ENCODE results near the gene NINJ1. TPM values are rescaled to one million over a fixed set of nuclear protein-coding genes. Genes with fewer than 3 reads are reported as not detected.

The NINJ1 gene
- total RNA-seq, 2 donors from 2014 or later, result 20.1 to 21.9 TPM

GRCh38 chr9:93116072-93116961, 17.7 kb downstream of the NINJ1 start:
- DNase-seq (ENCODE audit: low spot score) (peak; percentile 64), ATAC-seq (no peak)
- peaks cover 28 to 31% of the 10 kb centered on the region in 2 donors for H3K4me1 Mint-ChIP-seq (ENCODE audit: low read depth in 2 of 2)
- H3K36me3 Mint-ChIP-seq, result no peaks in the 10 kb centered on the region
- H3K9me3 Mint-ChIP-seq, result no peaks in the 10 kb centered on the region
- H3K4me3 Mint-ChIP-seq, result no peak overlapping the region
- H3K27ac Mint-ChIP-seq, result no peak overlapping the region
- H3K27me3 Mint-ChIP-seq, result no peaks in the 10 kb centered on the region

DNA sequence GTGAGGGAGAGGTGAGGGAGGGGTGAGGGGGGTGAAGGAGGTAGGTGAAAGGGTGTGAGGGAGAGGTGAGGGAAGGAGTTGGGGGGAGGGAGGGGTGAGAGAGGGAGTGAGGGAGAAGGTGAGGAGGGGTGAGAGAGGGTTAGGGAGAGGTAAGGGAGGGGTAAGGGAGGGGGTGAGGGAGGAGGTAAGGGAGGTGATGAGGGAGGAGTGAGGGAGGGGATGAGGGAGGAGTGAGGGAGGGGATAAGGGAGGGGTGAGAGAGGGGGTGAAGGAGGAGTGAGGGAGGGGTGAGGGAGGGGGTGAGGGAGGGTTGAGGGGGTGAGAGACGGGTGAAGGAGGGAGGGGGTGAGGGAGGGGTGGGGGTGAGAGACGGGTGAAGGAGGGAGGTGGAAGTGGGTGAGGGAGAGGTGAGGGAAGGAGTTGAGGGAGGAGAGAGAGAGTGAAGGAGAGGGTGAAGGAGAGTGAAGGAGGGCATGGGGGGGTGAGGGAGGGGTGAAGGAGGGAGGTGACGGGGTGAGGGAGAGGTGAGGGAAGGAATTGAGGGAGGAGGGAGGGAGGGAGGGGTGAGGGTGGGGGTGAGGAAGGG, 18.5 kb downstream of the NINJ1 start:
- Mint-ChIP-seq H3K4me1 (ENCODE audit: low read depth in 2 of 2) (peaks cover 30% of the 10 kb centered on the region in 2 donors), H3K36me3 (peaks cover 4% of the 10 kb centered on the region), H3K27me3 (no peaks in the 10 kb centered on the region), H3K9me3 (no peaks in the 10 kb centered on the region), H3K4me3 (no peak overlapping the region), H3K27ac (peak overlapping the region in 1 of 2 donors; percentile 82)
- ATAC-seq (no peak), DNase-seq (ENCODE audit: low spot score) (peak; percentile 18)

DNA sequence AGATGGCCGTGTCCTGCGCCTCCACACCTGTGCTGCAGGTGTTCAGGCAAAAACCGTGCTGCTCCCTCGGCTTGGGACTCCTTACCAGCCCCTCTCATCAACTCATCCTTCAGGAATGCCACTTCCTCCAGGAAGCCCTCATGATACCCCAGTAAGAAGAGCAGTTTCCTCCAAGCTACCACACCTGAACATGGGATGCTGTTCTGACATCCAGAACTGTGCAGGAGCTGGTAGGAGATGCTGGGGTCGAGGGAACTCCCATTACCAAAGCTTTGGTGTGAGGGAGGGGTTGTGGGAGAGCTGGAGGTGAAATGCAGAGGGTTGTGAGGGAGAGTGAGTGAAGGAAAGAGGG, 19.1 kb downstream of the NINJ1 start:
- Mint-ChIP-seq H3K36me3 (peaks cover 4% of the 10 kb centered on the region), H3K27ac (peak overlapping the region; percentile 51 to 82), H3K4me1 (ENCODE audit: low read depth in 2 of 2) (peaks cover 24 to 25% of the 10 kb centered on the region in 2 donors), H3K27me3 (no peaks in the 10 kb centered on the region), H3K9me3 (no peaks in the 10 kb centered on the region), H3K4me3 (no peak overlapping the region)
- no peak for ATAC-seq
- DNase-seq (ENCODE audit: low spot score), result no peak

DNA sequence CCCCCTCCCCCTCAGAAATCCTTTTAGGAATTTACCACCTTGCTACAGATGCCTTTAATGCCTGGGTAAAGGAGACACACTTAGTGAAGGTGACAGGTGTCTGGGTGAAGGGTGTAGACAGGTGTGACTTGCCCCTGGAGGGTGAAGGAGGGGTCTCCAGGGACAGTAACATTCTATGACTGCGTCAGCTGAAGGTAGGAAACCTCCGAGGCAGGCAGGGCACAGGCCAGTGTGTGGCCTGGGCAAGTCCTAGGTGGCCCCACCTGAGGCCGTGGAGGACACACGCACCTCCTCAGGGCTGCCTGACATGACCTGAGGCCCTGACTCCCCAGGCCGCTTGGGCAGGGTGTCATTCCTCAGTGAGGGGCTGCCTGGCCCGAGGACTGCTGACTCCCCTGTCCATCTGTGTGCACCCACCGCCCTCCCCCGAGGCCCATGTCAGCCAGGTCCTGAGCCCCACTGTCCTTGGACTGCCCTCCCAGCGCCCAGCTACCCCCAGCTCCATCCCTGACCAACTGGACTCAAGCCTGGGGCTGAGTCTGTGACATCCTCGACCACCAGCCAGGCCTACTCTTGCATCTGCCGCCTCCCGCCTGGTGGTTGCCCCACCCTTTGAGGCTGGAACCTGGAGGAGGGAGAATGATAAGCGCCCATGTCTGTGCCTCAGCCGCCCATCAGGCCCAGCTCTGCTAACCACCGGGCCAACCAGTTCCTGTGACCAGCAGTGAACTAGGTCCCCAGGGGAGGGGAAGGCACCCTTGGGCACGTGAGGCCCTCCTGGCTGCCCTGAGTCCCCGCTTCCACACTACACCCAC, 19.7 kb downstream of the NINJ1 start:
- Mint-ChIP-seq H3K4me3 (no peak overlapping the region), H3K36me3 (peaks cover 4% of the 10 kb centered on the region), H3K9me3 (no peaks in the 10 kb centered on the region), H3K4me1 (ENCODE audit: low read depth in 2 of 2) (peaks cover 21 to 23% of the 10 kb centered on the region in 2 donors), H3K27me3 (no peaks in the 10 kb centered on the region), H3K27ac (peak overlapping the region; percentile 51 to 82)
- no peak for ATAC-seq
- DNase-seq (ENCODE audit: low spot score), result peak; percentile 51

GRCh38 chr9:93112864-93113389, 21.1 kb downstream of the NINJ1 start:
- Mint-ChIP-seq H3K9me3 (no peaks in the 10 kb centered on the region), H3K27ac (no peak overlapping the region), H3K36me3 (peaks cover 4% of the 10 kb centered on the region), H3K4me3 (no peak overlapping the region), H3K4me1 (ENCODE audit: low read depth in 2 of 2) (peaks cover 15 to 23% of the 10 kb centered on the region in 2 donors), H3K27me3 (no peaks in the 10 kb centered on the region)
- DNase-seq (ENCODE audit: low spot score), result peak; percentile 44
- no peak for ATAC-seq

GRCh38 chr9:93112116-93112863, 21.8 kb downstream of the NINJ1 start:
- DNase-seq (ENCODE audit: low spot score), result peak; percentile 54
- no peak overlapping the region for H3K27ac Mint-ChIP-seq

DNA sequence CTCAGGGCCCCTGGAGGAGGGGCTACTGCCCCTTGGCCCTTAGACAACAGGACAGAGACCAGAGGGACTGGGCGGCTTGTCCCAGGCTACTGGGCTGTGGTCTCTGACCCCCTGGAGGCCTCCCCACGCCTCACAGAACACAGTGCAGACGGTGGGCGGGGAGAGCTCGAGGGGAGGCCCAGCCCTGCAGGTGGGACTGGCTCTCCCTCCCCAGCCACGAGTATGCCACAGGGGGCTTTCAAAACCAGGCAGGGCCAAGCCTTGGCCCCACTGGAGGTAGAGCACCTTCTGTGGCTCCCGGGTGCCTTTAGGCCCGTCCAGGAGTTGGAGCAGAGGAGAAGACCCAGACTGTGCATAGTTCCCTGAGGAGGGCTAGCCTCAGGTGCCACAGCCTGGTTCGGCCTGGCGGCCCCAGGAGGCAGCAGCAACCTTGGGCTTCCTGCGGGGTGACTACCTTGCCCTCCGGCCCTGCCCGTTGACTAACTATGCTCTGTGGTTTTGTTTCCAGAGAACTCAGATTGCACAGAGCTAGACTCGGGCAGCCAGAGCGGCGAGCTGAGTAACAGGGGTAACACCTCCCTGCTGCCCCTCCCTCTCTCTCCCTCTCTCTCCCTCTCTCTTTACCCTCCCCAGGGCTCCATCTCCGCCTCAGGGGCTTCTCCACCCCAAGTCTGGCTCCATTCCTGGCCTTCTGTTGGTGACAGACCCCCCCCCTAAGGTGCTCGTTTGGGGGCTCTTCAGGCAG, 22.5 kb downstream of the NINJ1 start:
- H3K4me3 Mint-ChIP-seq, result no peak overlapping the region
- H3K4me1 Mint-ChIP-seq (ENCODE audit: low read depth in 2 of 2), result peaks cover 20 to 32% of the 10 kb centered on the region in 2 donors
- DNase-seq (ENCODE audit: low spot score) (peak; percentile 61), ATAC-seq (peak; percentile 62 to 63)
- no peaks in the 10 kb centered on the region for H3K27me3 Mint-ChIP-seq
- no peaks in the 10 kb centered on the region for H3K9me3 Mint-ChIP-seq
- H3K27ac Mint-ChIP-seq, result no peak overlapping the region
- H3K36me3 Mint-ChIP-seq, result peaks cover 4% of the 10 kb centered on the region

More at GRCh38 chr9:93112116-93112863, 21.8 kb downstream of the NINJ1 start:
- ATAC-seq, result no peak
- Mint-ChIP-seq H3K4me3 (no peak overlapping the region), H3K9me3 (no peaks in the 10 kb centered on the region), H3K36me3 (peaks cover 4% of the 10 kb centered on the region), H3K27me3 (no peaks in the 10 kb centered on the region), H3K4me1 (ENCODE audit: low read depth in 2 of 2) (peaks cover 15 to 28% of the 10 kb centered on the region in 2 donors)

DNA sequence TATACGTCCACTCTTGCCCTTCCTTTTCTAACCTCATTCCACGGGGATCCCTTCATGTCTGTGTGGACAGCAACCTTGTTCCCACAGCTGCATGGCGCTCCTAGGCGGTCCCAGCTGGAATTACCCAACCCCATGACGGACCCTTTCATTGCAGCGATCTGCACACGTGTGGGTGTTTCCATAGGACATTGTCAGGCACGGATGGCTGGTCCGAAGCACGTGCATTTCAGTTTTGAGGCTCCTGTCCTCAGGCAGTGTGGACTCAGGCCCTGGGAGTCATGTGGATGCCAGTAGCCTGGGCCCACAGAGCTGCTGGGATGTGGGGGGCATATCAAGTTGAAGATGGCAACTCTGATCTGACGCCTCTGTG, 23.1 kb downstream of the NINJ1 start:
- H3K9me3 Mint-ChIP-seq, result no peaks in the 10 kb centered on the region

DNA sequence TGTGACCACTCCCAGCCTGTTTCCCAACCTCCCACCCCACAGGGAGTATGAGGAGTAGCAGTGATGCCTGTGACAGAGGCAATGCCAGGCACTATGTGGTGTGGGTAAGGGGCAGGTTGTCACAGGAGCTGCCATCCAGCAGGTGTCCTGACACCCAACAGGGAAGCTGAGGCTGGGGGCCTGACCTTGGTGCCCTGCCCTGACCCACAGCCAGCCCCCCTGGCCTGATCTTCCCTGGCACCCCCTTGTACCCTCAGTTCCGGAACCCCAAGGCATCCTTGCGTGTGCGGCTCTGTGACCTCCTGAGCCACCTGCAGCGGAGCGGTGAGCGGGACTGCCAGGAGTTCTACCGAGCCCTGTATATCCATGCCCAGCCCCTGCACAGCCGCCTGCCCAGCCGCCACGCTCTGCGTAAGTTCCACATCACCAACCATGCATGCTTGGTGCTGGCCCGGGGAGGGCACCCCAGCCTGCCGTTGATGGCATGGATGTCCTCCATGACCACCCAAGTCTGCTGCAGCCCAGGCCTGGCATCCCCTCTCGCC, 23.7 kb downstream of the NINJ1 start:
- no peaks in the 10 kb centered on the region for H3K9me3 Mint-ChIP-seq
- peak overlapping the region in 1 of 2 donors; percentile 68 for H3K27ac Mint-ChIP-seq
- ATAC-seq (no peak), DNase-seq (ENCODE audit: low spot score) (peak; percentile 60)
- H3K4me3 Mint-ChIP-seq, result no peak overlapping the region
- no peaks in the 10 kb centered on the region for H3K27me3 Mint-ChIP-seq
- peaks cover 20 to 32% of the 10 kb centered on the region in 2 donors for H3K4me1 Mint-ChIP-seq (ENCODE audit: low read depth in 2 of 2)
- peaks cover 4% of the 10 kb centered on the region for H3K36me3 Mint-ChIP-seq

More for the DNA sequence above, 23.1 kb downstream of the NINJ1 start:
- Mint-ChIP-seq H3K4me1 (ENCODE audit: low read depth in 2 of 2) (peaks cover 20 to 32% of the 10 kb centered on the region in 2 donors), H3K36me3 (peaks cover 4% of the 10 kb centered on the region), H3K27ac (no peak overlapping the region), H3K27me3 (no peaks in the 10 kb centered on the region), H3K4me3 (no peak overlapping the region)
- ATAC-seq (no peak), DNase-seq (ENCODE audit: low spot score) (no peak)

DNA sequence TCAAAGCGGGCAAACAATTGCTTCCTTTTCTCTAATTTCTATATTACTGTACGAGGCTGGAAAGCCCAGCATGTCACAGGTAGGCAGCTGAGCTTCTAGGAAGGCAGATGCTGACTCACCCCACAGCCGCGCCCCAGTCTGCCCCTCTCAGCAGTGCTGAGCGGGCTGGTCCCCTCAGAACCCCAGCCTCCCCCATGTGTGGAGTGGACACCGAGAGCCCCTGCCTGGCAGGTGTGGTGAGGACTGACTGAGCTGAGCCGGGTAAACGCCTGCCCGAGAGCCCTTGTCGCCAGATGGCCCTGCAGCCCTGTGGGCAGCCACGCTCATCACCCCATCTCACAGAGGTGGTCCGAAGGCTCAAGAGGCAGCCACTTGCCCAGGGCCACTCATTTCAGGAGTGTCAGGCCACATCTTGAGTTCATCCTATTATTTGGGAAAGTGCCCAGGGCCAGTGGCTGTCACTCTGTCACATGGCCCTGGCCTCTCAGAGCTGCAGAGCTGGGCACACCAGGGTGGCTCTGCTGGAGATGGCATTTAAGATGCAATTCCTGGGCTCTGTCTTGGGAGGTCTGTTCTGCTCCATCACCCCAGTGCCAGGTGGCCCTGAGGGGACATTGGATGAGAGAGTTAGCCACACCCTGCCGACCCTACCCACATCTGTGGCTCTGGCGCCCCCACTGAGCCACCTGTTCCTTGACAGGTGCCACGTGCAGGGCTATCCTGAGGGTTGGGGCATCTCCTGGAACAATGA, 25.6 kb downstream of the NINJ1 start:
- H3K27me3 Mint-ChIP-seq, result no peaks in the 10 kb centered on the region
- ATAC-seq (peak; percentile 58 to 61), DNase-seq (ENCODE audit: low spot score) (peak; percentile 44)
- no peaks in the 10 kb centered on the region for H3K9me3 Mint-ChIP-seq
- peaks cover 14 to 27% of the 10 kb centered on the region in 2 donors for H3K4me1 Mint-ChIP-seq (ENCODE audit: low read depth in 2 of 2)
- H3K4me3 Mint-ChIP-seq, result no peak overlapping the region
- peak overlapping the region in 1 of 2 donors; percentile 68 for H3K27ac Mint-ChIP-seq
- peaks cover 16% of the 10 kb centered on the region for H3K36me3 Mint-ChIP-seq

GRCh38 chr9:93107825-93108161, 26.3 kb downstream of the NINJ1 start:
- no peaks in the 10 kb centered on the region for H3K27me3 Mint-ChIP-seq
- peaks cover 16% of the 10 kb centered on the region for H3K36me3 Mint-ChIP-seq
- ATAC-seq (no peak), DNase-seq (ENCODE audit: low spot score) (peak; percentile 29)
- peaks cover 14 to 30% of the 10 kb centered on the region in 2 donors for H3K4me1 Mint-ChIP-seq (ENCODE audit: low read depth in 2 of 2)
- H3K4me3 Mint-ChIP-seq, result no peak overlapping the region
- no peaks in the 10 kb centered on the region for H3K9me3 Mint-ChIP-seq
- peak overlapping the region in 1 of 2 donors; percentile 57 for H3K27ac Mint-ChIP-seq

Data from natural killer cell treated with Interleukin-12 subunit alpha and Interleukin-12 subunit beta and Interleukin-15 and Interleukin-18, amount 100 ng/mL, for 72 hours (primary cell).